Activated B cell treated with CpG ODN at 0.5 μM for 24 hours (primary cell): ENCODE results near the gene LUC7L3. TPM values are rescaled to one million over a fixed set of nuclear protein-coding genes. Genes with fewer than 3 reads are reported as not detected.

ENCODE experiments used
- ATAC-seq: fragments of 200-7000 bp; cut with Tn5 transposase; one replicate; pipeline ENCODE4 v1.10.0; 2021; ENCODE audit warnings: low read depth, mild to moderate bottlenecking, moderate library complexity
- CTCF ChIA-PET: fragments of 350-600 bp; sonication (Branson Sonifier 250); formaldehyde crosslinking; loops from one replicate; lab custom pipeline; 2021; ENCODE audit warnings: antibody characterized with exemption; lab: Charles Lee
- POLR2A ChIA-PET: fragments of 350-600 bp; sonication (Branson Sonifier 250); formaldehyde crosslinking; loops from one replicate; lab custom pipeline; 2021; ENCODE audit warnings: antibody characterized with exemption; lab: Charles Lee
- DNase-seq: peaks from one replicate; pipeline ENCODE4 v3.0.0; 2022
- H3K27ac Mint-ChIP-seq: one replicate; pipeline ENCODE4 v1.8.0; 2020; ENCODE audit warnings: mixed read lengths
- H3K27me3 Mint-ChIP-seq: one replicate; pipeline ENCODE4 v1.8.0; 2021; ENCODE audit warnings: mixed read lengths
- H3K36me3 Mint-ChIP-seq: one replicate; pipeline ENCODE4 v1.8.0; 2021; ENCODE audit warnings: low read depth, mixed read lengths
- H3K4me1 Mint-ChIP-seq: one replicate; pipeline ENCODE4 v1.8.0; 2021; ENCODE audit warnings: mixed read lengths
- H3K4me3 Mint-ChIP-seq: one replicate; pipeline ENCODE4 v1.8.0; 2020; ENCODE audit warnings: mild to moderate bottlenecking, mixed read lengths
- H3K9me3 Mint-ChIP-seq: one replicate; pipeline ENCODE4 v1.8.0; 2020; ENCODE audit warnings: mixed read lengths
- intact Hi-C: fragments of 100-400 bp; cut with micrococcal nuclease; formaldehyde crosslinking; loops from one replicate; pipeline ENCODE4 v1.15.1; 2024
- total RNA-seq: library from RNA; stranded (reverse); gene quantifications from 2 replicates; pipeline ENCODE4 v1.2.3, GENCODE V29; 2022
- TF ChIP-seq, protein P1 (sequence below): fragments of 200-600 bp; IDR thresholded peaks from one replicate; pipeline ENCODE4 v1.8.0; 2022; ENCODE audit warnings: antibody characterized with exemption, mild to moderate bottlenecking

Gene LUC7L3
- total RNA-seq, 1 donor from 2014 or later = 158 TPM

DNA sequence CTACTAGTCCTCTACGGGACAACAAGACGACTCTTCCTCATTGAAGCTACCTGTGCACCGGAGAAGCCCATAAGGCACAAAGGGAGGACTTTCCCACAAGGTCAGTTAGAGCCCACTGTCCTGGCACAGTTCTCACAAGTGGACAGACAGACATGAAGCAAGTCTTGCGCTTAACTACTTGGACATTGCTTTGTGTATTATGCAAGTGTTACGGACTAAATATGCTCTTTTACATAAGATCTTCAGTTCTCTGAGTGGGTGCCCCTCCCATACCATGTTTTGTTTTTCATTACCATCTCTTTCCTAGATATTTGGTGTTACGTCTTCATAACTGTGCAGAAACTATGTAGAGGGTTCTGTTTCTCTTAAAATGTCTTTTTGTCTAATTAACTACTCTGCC is 29.8 kb downstream of the LUC7L3 start:
- H3K36me3 Mint-ChIP-seq = peaks cover 89% of the 10 kb centered on the region
- ChIA-PET CTCF (no interaction called here), POLR2A (interaction anchor here (0.6 kb wide), 1 partner anchor 9 kb away, joined by 3 read pairs; no protein-coding TSS in a partner anchor)

DNA sequence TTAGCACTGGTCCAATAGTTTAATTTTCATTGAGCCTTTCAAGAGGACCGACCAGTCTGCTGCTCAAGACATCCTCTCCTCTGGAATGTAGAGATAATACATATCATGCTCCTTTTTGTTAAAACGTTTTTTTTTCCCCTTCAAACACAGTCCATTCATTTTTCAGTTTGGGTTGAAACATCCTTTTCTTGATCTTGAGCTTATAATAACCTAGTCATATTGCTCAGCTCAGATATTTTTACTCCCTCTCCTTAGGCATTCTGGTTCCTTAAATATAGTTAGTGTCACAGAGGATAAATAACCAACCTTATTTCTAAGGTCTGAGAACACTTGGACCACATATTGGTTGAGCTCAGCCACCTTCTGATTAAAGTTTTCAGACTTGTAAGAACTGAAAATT is 35.1 kb downstream of the LUC7L3 start:
- Mint-ChIP-seq H3K27ac (no peak overlapping the region), H3K27me3 (no peaks in the 10 kb centered on the region), H3K36me3 (peaks cover 55% of the 10 kb centered on the region), H3K4me3 (no peak overlapping the region), H3K4me1 (no peaks in the 10 kb centered on the region), H3K9me3 (no peaks in the 10 kb centered on the region)
- ATAC-seq = no peak
- CTCF ChIA-PET = no interaction called here
- POLR2A ChIA-PET = no interaction called here
- DNase-seq = no peak
- TF ChIP-seq, protein P1, sequence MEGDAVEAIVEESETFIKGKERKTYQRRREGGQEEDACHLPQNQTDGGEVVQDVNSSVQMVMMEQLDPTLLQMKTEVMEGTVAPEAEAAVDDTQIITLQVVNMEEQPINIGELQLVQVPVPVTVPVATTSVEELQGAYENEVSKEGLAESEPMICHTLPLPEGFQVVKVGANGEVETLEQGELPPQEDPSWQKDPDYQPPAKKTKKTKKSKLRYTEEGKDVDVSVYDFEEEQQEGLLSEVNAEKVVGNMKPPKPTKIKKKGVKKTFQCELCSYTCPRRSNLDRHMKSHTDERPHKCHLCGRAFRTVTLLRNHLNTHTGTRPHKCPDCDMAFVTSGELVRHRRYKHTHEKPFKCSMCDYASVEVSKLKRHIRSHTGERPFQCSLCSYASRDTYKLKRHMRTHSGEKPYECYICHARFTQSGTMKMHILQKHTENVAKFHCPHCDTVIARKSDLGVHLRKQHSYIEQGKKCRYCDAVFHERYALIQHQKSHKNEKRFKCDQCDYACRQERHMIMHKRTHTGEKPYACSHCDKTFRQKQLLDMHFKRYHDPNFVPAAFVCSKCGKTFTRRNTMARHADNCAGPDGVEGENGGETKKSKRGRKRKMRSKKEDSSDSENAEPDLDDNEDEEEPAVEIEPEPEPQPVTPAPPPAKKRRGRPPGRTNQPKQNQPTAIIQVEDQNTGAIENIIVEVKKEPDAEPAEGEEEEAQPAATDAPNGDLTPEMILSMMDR = no peak
- intact Hi-C loops = no loop called here

More for the DNA sequence above, 29.8 kb downstream of the LUC7L3 start:
- Mint-ChIP-seq H3K4me1 (no peaks in the 10 kb centered on the region), H3K4me3 (no peak overlapping the region), H3K9me3 (no peaks in the 10 kb centered on the region), H3K27ac (no peak overlapping the region), H3K27me3 (no peaks in the 10 kb centered on the region)
- intact Hi-C loops = no loop called here
- ATAC-seq (no peak), DNase-seq (no peak)
- TF ChIP-seq, protein P1 = no peak

DNA sequence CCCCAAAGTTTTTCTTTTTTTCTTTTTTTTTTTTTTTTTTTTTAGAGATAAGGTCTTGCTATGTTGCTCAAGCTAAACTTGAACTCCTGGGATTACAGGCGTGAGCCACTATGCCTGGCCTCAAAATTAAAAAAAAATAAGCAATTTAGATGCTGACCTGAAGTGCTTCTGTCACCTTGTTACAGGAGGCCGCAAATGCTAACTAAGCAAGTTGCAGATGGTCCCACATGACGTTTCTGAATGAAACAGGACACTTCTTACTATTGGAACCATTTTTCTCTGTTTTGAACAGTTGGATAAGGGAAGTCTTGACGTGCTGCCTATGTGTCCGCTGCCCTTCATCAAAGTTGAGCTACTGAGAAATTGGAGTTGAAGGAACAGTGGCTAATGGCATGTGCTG is 39.1 kb downstream of the LUC7L3 start:
- Mint-ChIP-seq H3K36me3 (peaks cover 23% of the 10 kb centered on the region), H3K4me1 (peaks cover 9% of the 10 kb centered on the region), H3K4me3 (no peak overlapping the region), H3K9me3 (no peaks in the 10 kb centered on the region), H3K27me3 (no peaks in the 10 kb centered on the region), H3K27ac (no peak overlapping the region)
- TF ChIP-seq, protein P1 = no peak
- intact Hi-C loops = no loop called here
- ChIA-PET POLR2A (no interaction called here), CTCF (no interaction called here)
- no peak for DNase-seq
- no peak for ATAC-seq

DNA sequence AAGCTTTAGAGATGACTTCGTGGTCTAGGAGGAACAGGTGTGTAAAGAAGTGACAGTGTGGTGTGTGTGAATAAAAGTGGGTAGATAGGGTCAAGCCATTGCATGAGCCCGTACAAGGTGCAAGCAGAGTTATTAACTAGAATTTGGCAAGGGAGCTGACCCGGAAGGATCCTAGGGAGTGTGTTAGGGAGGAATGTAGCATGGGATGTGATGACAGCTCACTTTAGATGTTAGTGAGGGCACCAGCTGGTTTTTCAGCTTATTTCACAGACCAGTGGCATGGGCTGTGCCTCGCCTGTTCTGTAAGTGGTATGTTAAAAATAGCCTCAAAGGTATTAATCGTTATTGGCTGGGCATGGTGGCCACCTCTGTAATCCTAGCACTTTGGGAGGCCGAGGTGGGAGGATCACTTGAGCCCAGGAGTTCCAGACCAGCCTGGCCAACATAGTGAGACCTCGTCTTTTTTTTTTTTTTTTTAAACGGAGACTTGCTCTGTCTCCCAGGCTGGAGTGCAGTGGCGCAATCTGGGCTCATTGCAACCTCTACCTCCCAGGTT is 39.7 kb downstream of the LUC7L3 start:
- intact Hi-C loops = no loop called here

DNA sequence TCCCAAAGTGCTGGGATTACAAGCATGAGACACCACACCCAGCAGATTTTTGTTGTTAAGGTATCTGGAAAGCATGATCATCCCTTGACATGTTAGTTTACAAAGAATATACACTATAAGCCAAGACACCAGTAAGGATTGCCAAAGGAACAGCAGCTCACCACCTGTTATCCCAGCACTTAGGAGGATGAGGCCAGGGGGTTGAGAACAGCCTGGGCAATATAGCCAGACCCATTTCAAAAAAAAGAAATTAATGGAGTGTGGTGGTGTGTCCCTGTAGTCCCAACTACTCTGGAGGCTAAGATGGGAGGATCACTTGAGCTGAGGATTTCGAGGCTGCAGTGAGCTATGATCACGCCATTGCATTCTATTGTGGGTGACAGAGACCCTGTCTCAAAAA is 42.8 kb downstream of the LUC7L3 start:
- no peak overlapping the region for H3K27ac Mint-ChIP-seq

More for the DNA sequence above, 39.7 kb downstream of the LUC7L3 start:
- DNase-seq (no peak), ATAC-seq (no peak)
- ChIA-PET CTCF (no interaction called here), POLR2A (no interaction called here)
- TF ChIP-seq, protein P1 = no peak
- Mint-ChIP-seq H3K4me1 (peaks cover 12% of the 10 kb centered on the region), H3K27ac (no peak overlapping the region), H3K4me3 (no peak overlapping the region), H3K27me3 (no peaks in the 10 kb centered on the region), H3K9me3 (no peaks in the 10 kb centered on the region), H3K36me3 (peaks cover 19% of the 10 kb centered on the region)

More for the DNA sequence above, 42.8 kb downstream of the LUC7L3 start:
- DNase-seq (no peak), ATAC-seq (no peak)
- ChIA-PET CTCF (interaction anchor here (1.5 kb wide), 1 partner anchor 21 kb away, joined by 5 read pairs; no protein-coding TSS in a partner anchor), POLR2A (interaction anchor here (0.6 to 2.1 kb wide), 7 partner anchors 9 to 1855 kb away, joined by 3 to 16 read pairs (median 5); partner anchors contain the start of genes LUC7L3 and TOB1)
- TF ChIP-seq, protein P1 = no peak
- Mint-ChIP-seq H3K4me3 (no peak overlapping the region), H3K27me3 (no peaks in the 10 kb centered on the region), H3K9me3 (no peaks in the 10 kb centered on the region), H3K4me1 (peaks cover 38% of the 10 kb centered on the region), H3K36me3 (peaks cover 2% of the 10 kb centered on the region)
- intact Hi-C loops = no loop called here
